Ishikawa (cell line): ENCODE results near the gene C6orf62.

ENCODE experiments used
- EGR1 ChIP-seq: IDR thresholded peaks from 2 replicates; pipeline ENCODE4 v1.6.1; 2012
- EP300 ChIP-seq: IDR thresholded peaks from 2 replicates; pipeline ENCODE4 v1.6.1; 2012; ENCODE audit warnings: borderline replicate concordance
- NFIC ChIP-seq: IDR thresholded peaks from 2 replicates; pipeline ENCODE4 v1.6.1; 2012
- RAD21 ChIP-seq: IDR thresholded peaks from 2 replicates; pipeline ENCODE4 v1.6.1; 2012; ENCODE audit warnings: low read depth
- TCF12 ChIP-seq: IDR thresholded peaks from 2 replicates; pipeline ENCODE4 v1.6.1; 2012; ENCODE audit warnings: low read depth
- TEAD4 ChIP-seq: IDR thresholded peaks from 2 replicates; pipeline ENCODE4 v1.6.1; 2012
- TF ChIP-seq, protein P1 (sequence below): IDR thresholded peaks from 2 replicates; pipeline ENCODE4 v1.6.1; 2012; ENCODE audit warnings: low read depth, mild to moderate bottlenecking
- TF ChIP-seq, protein P2 (sequence below): IDR thresholded peaks from 2 replicates; pipeline ENCODE4 v1.6.1; 2012

DNA sequence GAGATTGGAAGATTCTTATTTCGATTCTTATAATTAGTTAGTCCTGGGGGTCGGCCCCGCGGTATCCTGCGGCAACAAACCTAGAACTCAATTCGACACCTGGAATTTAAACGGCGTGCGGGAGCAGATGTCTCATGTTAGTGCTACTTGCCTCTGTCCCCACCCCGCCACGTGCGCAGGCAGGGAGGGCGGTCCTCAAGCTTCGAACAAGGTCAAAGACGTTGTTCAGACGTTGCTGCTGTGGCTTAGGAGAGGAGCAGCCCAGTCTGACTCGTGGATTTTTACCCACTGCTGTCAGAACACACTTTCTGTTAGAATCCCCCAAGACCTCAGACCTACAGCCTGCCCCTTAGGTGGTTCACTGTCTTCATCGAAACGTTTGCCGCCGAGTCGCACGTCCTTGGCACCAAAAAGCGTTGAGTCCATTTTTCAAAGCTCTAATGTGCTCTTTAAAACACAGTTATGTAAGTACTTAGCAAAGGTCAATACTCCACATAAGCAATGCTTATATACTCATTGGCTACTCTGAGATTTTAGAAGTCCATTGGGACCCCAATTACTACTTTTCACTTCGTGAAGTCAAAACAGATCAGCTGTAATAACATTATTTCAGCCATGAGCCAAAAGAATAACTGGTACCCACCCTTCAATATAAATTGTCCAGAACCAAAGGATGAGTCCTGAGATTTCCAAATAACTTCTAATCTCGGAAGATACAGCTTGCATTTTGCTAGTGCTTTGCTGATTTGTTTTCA lies 2.7 kb upstream of the C6orf62 start:
- TF ChIP-seq RAD21: no peak
- no peak for TF ChIP-seq TCF12
- TF ChIP-seq EP300: no peak
- no peak for TF ChIP-seq TEAD4
- TF ChIP-seq, protein P1, sequence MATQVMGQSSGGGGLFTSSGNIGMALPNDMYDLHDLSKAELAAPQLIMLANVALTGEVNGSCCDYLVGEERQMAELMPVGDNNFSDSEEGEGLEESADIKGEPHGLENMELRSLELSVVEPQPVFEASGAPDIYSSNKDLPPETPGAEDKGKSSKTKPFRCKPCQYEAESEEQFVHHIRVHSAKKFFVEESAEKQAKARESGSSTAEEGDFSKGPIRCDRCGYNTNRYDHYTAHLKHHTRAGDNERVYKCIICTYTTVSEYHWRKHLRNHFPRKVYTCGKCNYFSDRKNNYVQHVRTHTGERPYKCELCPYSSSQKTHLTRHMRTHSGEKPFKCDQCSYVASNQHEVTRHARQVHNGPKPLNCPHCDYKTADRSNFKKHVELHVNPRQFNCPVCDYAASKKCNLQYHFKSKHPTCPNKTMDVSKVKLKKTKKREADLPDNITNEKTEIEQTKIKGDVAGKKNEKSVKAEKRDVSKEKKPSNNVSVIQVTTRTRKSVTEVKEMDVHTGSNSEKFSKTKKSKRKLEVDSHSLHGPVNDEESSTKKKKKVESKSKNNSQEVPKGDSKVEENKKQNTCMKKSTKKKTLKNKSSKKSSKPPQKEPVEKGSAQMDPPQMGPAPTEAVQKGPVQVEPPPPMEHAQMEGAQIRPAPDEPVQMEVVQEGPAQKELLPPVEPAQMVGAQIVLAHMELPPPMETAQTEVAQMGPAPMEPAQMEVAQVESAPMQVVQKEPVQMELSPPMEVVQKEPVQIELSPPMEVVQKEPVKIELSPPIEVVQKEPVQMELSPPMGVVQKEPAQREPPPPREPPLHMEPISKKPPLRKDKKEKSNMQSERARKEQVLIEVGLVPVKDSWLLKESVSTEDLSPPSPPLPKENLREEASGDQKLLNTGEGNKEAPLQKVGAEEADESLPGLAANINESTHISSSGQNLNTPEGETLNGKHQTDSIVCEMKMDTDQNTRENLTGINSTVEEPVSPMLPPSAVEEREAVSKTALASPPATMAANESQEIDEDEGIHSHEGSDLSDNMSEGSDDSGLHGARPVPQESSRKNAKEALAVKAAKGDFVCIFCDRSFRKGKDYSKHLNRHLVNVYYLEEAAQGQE: no peak
- no peak for TF ChIP-seq NFIC
- no peak for TF ChIP-seq EGR1
- TF ChIP-seq, protein P2, sequence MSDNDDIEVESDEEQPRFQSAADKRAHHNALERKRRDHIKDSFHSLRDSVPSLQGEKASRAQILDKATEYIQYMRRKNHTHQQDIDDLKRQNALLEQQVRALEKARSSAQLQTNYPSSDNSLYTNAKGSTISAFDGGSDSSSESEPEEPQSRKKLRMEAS: peak; percentile 100
